ENCODE measurements around the gene TUBB2A.
"Not testable (repeated sequence)": the region's sequence is repeated elsewhere in the genome, so short reads cannot be mapped to it uniquely, and the experiment has no call there.

TUBB2A gene

GRCh38 chr6:3139090-3139903 lies 18.0 kb downstream of the TUBB2A start:
- H3K27ac ChIP-seq: peak overlapping the region; percentile 62
- no peak for TF ChIP-seq ZFX (IDR thresholded peaks at IDR 0.05; ENCODE audit: borderline replicate concordance)
- TF ChIP-seq, protein P1, sequence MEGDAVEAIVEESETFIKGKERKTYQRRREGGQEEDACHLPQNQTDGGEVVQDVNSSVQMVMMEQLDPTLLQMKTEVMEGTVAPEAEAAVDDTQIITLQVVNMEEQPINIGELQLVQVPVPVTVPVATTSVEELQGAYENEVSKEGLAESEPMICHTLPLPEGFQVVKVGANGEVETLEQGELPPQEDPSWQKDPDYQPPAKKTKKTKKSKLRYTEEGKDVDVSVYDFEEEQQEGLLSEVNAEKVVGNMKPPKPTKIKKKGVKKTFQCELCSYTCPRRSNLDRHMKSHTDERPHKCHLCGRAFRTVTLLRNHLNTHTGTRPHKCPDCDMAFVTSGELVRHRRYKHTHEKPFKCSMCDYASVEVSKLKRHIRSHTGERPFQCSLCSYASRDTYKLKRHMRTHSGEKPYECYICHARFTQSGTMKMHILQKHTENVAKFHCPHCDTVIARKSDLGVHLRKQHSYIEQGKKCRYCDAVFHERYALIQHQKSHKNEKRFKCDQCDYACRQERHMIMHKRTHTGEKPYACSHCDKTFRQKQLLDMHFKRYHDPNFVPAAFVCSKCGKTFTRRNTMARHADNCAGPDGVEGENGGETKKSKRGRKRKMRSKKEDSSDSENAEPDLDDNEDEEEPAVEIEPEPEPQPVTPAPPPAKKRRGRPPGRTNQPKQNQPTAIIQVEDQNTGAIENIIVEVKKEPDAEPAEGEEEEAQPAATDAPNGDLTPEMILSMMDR (IDR thresholded peaks at IDR 0.05): no peak

DNA sequence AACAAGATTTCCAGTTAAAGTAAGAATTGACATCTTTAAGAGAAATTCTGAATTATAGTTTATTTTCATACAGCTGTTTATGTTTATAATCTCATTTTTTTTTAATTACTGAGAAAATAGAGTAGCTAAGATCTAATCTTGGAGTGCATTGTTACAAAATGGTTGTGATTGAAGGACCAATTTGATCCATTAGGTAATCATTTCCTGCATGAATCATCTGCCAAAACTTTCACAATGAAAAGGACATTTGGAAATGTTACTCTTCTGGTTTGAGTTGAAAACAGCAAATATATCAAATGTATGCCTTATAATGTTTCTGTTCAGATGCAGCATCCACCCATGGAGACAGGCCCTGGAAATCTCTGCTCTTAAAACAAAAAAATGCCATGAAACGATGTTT lies 19.0 kb downstream of the TUBB2A start:
- H3K27ac ChIP-seq: peak overlapping the region; percentile 62
- TF ChIP-seq, protein P1 (IDR thresholded peaks at IDR 0.05): no peak
- no peak for TF ChIP-seq ZFX (IDR thresholded peaks at IDR 0.05; ENCODE audit: borderline replicate concordance)

DNA sequence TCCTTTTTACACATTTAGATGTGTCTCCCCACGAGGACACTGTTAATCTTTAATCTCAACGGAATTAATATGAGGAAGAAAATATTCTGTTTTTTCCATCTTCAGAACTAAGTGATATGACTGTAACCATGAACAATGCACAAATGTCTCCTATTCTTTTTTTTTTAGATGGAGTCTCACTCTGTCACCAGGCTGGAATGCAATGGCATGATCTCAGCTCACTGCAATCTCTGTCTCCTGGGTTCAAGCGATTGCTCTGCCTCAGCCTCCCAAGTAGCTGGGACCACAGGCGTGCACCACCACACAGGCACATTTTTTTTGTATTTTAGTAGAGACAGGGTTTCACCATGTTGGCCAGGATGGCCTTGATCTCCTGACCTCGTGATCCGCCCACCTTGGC lies 19.5 kb downstream of the TUBB2A start:
- H3K27ac ChIP-seq: not testable (repeated sequence)

DNA sequence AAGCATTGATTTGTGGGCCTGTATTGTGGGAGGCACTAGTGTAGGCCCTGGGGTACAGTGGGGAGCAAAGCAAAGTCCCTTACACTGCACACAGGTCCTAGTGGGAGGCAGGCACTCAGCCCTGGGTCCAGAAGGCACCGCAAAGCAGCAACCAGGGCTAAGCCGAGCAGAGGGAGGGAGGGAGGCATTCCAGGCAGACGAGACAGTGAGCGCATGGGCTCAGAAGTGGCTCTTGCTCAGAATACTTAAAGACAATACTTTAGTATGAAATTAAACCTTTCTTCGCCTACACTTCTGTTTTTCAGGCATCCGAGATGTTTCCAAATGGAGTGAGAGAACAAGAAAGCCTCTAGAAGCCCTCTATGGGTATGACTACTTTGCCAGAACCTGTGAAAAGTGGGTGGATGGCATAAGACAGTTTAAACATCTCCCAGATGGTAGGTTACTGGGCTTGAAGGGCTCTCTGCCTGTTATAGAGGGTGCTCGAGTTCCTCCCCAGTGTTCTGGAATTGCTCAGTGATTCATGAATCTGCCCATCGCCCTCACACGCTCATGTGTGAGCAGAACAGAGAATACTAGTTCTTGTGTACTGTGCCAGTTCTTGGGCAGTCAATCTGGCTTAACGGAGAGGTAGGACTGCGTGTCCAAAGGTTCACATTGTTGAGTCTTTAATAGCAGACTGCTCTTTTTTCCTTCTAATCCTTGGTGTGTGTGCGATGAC lies 20.1 kb downstream of the TUBB2A start:
- no peak for TF ChIP-seq ZFX (IDR thresholded peaks at IDR 0.05; ENCODE audit: borderline replicate concordance)
- TF ChIP-seq, protein P1 (IDR thresholded peaks at IDR 0.05): no peak
- H3K27ac ChIP-seq: peak overlapping the region; percentile 96

DNA sequence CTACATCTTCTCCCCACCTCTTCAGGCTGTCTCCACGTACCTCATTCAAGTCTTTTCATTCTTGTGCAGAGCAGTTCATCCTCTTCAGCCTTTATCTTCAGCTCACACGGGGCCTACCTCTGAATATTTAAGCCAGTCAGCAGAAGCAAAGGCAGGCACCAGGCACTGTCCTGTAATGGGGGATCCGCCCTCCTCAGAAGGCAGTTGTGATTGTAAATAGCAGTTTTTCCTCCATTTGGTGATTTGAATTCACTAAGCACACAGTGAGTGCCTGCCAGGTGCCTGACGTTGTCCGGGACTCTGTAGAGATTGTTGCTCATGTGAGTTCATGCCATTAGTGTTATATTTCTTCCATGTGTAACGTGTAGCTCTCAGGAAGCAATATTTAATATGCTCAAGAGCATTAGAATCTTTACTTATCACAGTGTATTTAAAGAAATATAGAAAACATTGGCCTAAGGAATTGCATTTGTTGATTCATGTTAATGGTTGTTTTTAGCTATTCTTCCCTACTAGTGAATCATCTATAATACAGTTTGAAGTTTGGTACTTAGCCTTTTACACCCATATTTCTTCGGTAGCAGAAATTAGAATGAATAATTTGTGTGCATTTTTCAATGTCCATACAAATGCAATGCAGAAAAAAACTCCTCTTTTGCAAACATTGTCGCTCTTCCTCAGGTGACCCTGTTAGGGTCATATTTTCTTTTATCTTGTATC lies 20.9 kb downstream of the TUBB2A start:
- TF ChIP-seq, protein P1 (IDR thresholded peaks at IDR 0.05): no peak
- TF ChIP-seq ZFX (IDR thresholded peaks at IDR 0.05; ENCODE audit: borderline replicate concordance): no peak
- H3K27ac ChIP-seq: peak overlapping the region; percentile 96

GRCh38 chr6:3135668-3136291 lies 21.6 kb downstream of the TUBB2A start:
- H3K27ac ChIP-seq: peak overlapping the region; percentile 96
- TF ChIP-seq, protein P1 (IDR thresholded peaks at IDR 0.05): no peak
- no peak for TF ChIP-seq ZFX (IDR thresholded peaks at IDR 0.05; ENCODE audit: borderline replicate concordance)

- H3K27ac ChIP-seq: no peak overlapping the region
- TF ChIP-seq ZFX (IDR thresholded peaks at IDR 0.05; ENCODE audit: borderline replicate concordance): no peak
- TF ChIP-seq, protein P1 (IDR thresholded peaks at IDR 0.05): no peak
These were observed 23.8 kb downstream of the TUBB2A start for GRCh38 chr6:3133515-3133914.

Measured in 22Rv1 (cell line).